Panc1 (cell line): Measurements from ENCODE around the gene HOXB3. TPM values are rescaled to one million over a fixed set of nuclear protein-coding genes. Genes with fewer than 3 reads are reported as not detected.

ENCODE experiments used
- ATAC-seq: fragments of 200-7000 bp; cut with Tn5 transposase; 2 replicates; pipeline ENCODE4 v1.9.1; 2020; ENCODE audit warnings: mild to moderate bottlenecking, moderate library complexity
- BruUV-seq: library from RNA; stranded (reverse); fragments of 400-500 nt; replicated peaks from 2 replicates; lab custom pipeline; 2021; lab: Mats Ljungman, UMichigan
- CTCF ChIA-PET: fragments of 300-600 bp; sonication (Branson Sonifier 250); formaldehyde crosslinking; loops from one replicate; lab custom pipeline; 2022; ENCODE audit warnings: antibody characterized with exemption; lab: Charles Lee
- POLR2A ChIA-PET: fragments of 300-600 bp; sonication (Branson Sonifier 250); formaldehyde crosslinking; loops from one replicate; lab custom pipeline; 2022; ENCODE audit warnings: antibody characterized with exemption; lab: Charles Lee
- DNase-seq: peaks from one replicate; pipeline ENCODE4 v3.0.0-alpha.2; 2010; ENCODE audit warnings: low read depth, low spot score
- H3K27ac ChIP-seq: 2 replicates; pipeline ENCODE4 v1.5.1; 2011; ENCODE audit warnings: mild to moderate bottlenecking, low read length, inconsistent platforms
- H3K27me3 ChIP-seq: fragments of 200-500 bp; sonication (Bioruptor generic); 2 replicates; pipeline ENCODE4 v1.6.0; 2014; ENCODE audit warnings: low read length, inconsistent platforms; ENCODE audit not compliant: control insufficient read depth, insufficient read depth
- H3K36me3 ChIP-seq: fragments of 200-500 bp; sonication (Bioruptor generic); 2 replicates; pipeline ENCODE4 v1.5.1; 2014; ENCODE audit warnings: inconsistent platforms, mild to moderate bottlenecking, low read length, moderate library complexity; ENCODE audit not compliant: control insufficient read depth, insufficient read depth
- H3K4me1 ChIP-seq: 2 replicates; pipeline ENCODE4 v1.5.1; 2011; ENCODE audit warnings: inconsistent platforms, mild to moderate bottlenecking, low read length, moderate library complexity; ENCODE audit not compliant: control insufficient read depth, insufficient read depth
- H3K4me3 ChIP-seq, 2 experiments: 2 replicates each; pipeline ENCODE4 v1.5.1; 2011 to 2012; ENCODE audit warnings: low read depth in 2 of 2, low read length in 2 of 2, mild to moderate bottlenecking in 2 of 2, inconsistent platforms in 1 of 2, moderate library complexity in 1 of 2
- H3K9me3 ChIP-seq: fragments of 200-500 bp; sonication (Bioruptor generic); 2 replicates; pipeline ENCODE4 v1.5.1; 2014; ENCODE audit warnings: low read depth, mild to moderate bottlenecking, inconsistent platforms, low read length, moderate library complexity; ENCODE audit not compliant: control insufficient read depth, insufficient read depth
- CTCF ChIP-seq: fragments of 450-650 bp; IDR thresholded peaks from 2 replicates; pipeline ENCODE4 v1.5.1; 2017; ENCODE audit warnings: mild to moderate bottlenecking
- POLR2AphosphoS5 ChIP-seq: IDR thresholded peaks from 2 replicates; pipeline ENCODE4 v1.6.1; 2012; ENCODE audit warnings: mild to moderate bottlenecking, low read depth, low read length, moderate library complexity
- REST ChIP-seq, 2 experiments: IDR thresholded peaks; 2 replicates each; pipeline ENCODE4 v1.6.1; 2011 to 2012; ENCODE audit warnings: low read depth in 2 of 2, control low read depth in 1 of 2, low read length in 1 of 2, mild to moderate bottlenecking in 1 of 2, moderate library complexity in 1 of 2; ENCODE audit not compliant: insufficient read depth in 1 of 2
- SIN3A ChIP-seq: IDR thresholded peaks from 2 replicates; pipeline ENCODE4 v1.6.1; 2012; ENCODE audit warnings: low read depth, mild to moderate bottlenecking, low read length, moderate library complexity, borderline replicate concordance; ENCODE audit not compliant: insufficient read depth
- TCF7L2 ChIP-seq: IDR thresholded peaks from 2 replicates; pipeline ENCODE4 v1.6.1; 2011; ENCODE audit warnings: mild to moderate bottlenecking, low read depth, low read length, inconsistent platforms
- in situ Hi-C: cut with HindIII; loops from 2 replicates; pipeline ENCODE4 v1.10.0; 2016; ENCODE audit warnings: low sequenced_read_pairs, low pct_unique_long_range_greater_than_20kb
- intact Hi-C: fragments of 100-400 bp; cut with micrococcal nuclease; formaldehyde crosslinking; loops from one replicate; pipeline ENCODE4 v1.10.0; 2022; ENCODE audit not compliant: unreplicated experiment
- total RNA-seq: library from RNA; stranded (reverse); gene quantifications from one replicate; pipeline ENCODE4 v1.2.1, GENCODE V29; 2021; ENCODE audit not compliant: unreplicated experiment

Gene HOXB3
- total RNA-seq, 1 experiment from 2014 or later = 127 TPM

GRCh38 chr17:48530887-48531272 lies 59.2 kb downstream of the HOXB3 start, which contains the start of gene HOXB1:
TSS of gene HOXB1 (minus strand) at chr17:48531011. CDS start at chr17:48530904, 107 bp downstream.
- CTCF ChIA-PET = no interaction called here
- no peak within 1 kb of the TSS for H3K4me3 ChIP-seq
- no peak for TF ChIP-seq REST (IDR thresholded peaks at IDR 0.05; ENCODE audit: insufficient read depth in 1 of 2, low read depth in 2 of 2, low read length in 1 of 2)
- TF ChIP-seq POLR2AphosphoS5 = no peak
- ATAC-seq = no peak
- POLR2A ChIA-PET = no interaction called here
- H3K27me3 ChIP-seq = no peaks in the 10 kb centered on the region
- no TSS peak for BruUV-seq
- H3K4me1 ChIP-seq = no peaks in the 10 kb centered on the region
- in situ Hi-C loops (no loop called here), intact Hi-C loops (no loop called here)
- H3K36me3 ChIP-seq = no peaks in the 10 kb centered on the region
- H3K9me3 ChIP-seq = no peaks in the 10 kb centered on the region
- DNase-seq = no peak
- H3K27ac ChIP-seq = no peak within 1 kb of the TSS

- no peak overlapping the region for H3K4me3 ChIP-seq
- no peak for TF ChIP-seq POLR2AphosphoS5
- no peak for TF ChIP-seq CTCF
- no peak for TF ChIP-seq TCF7L2
- no peaks in the 10 kb centered on the region for H3K36me3 ChIP-seq
- no peak overlapping the region for H3K27ac ChIP-seq
- ATAC-seq (no peak), DNase-seq (no peak)
- intact Hi-C loops = no loop called here
- POLR2A ChIA-PET = no interaction called here
- no peaks in the 10 kb centered on the region for H3K4me1 ChIP-seq
- no peaks in the 10 kb centered on the region for H3K9me3 ChIP-seq
- no peaks in the 10 kb centered on the region for H3K27me3 ChIP-seq
- no TSS peak for BruUV-seq
- CTCF ChIA-PET = no interaction called here
- in situ Hi-C loops = no loop called here
Measured at GRCh38 chr17:48530208-48530886, 59.7 kb downstream of the HOXB3 start.

- intact Hi-C loops = no loop called here
- CTCF ChIA-PET = no interaction called here
- ATAC-seq (no peak), DNase-seq (no peak)
- no peak overlapping the region for H3K27ac ChIP-seq
- in situ Hi-C loops = no loop called here
- BruUV-seq = no TSS peak
- no peak for TF ChIP-seq POLR2AphosphoS5
- TF ChIP-seq SIN3A = no peak
- no peak for TF ChIP-seq CTCF
- TF ChIP-seq TCF7L2 = no peak
- no peak for TF ChIP-seq REST (IDR thresholded peaks at IDR 0.05; ENCODE audit: insufficient read depth in 1 of 2, low read depth in 2 of 2, low read length in 1 of 2)
- H3K4me3 ChIP-seq = no peak overlapping the region
- no peaks in the 10 kb centered on the region for H3K27me3 ChIP-seq
- H3K36me3 ChIP-seq = no peaks in the 10 kb centered on the region
- H3K9me3 ChIP-seq = no peaks in the 10 kb centered on the region
- POLR2A ChIA-PET = no interaction called here
- no peaks in the 10 kb centered on the region for H3K4me1 ChIP-seq
Measured at GRCh38 chr17:48529683-48530009, 60.4 kb downstream of the HOXB3 start.
